HL-60 (cell line): Measurements from ENCODE around the gene IQCE.

Source experiments
- GABPA ChIP-seq: IDR thresholded peaks from 2 replicates; pipeline ENCODE4 v1.6.1; 2012; ENCODE audit warnings: low read depth
- POLR2AphosphoS5 ChIP-seq: IDR thresholded peaks from 2 replicates; pipeline ENCODE4 v1.6.1; 2012; ENCODE audit warnings: low read depth
- SPI1 ChIP-seq: IDR thresholded peaks from 2 replicates; pipeline ENCODE4 v1.6.1; 2012; ENCODE audit warnings: low read depth, mild to moderate bottlenecking, borderline replicate concordance
- TF ChIP-seq, protein P1 (sequence below): IDR thresholded peaks from one replicate; pipeline ENCODE4 v1.5.1; 2011; ENCODE audit warnings: low read length, control low read depth, inconsistent platforms; ENCODE audit not compliant: insufficient read depth
- TF ChIP-seq, protein P2 (sequence below): IDR thresholded peaks from 2 replicates; pipeline ENCODE4 v1.6.1; 2012; ENCODE audit warnings: low read depth; ENCODE audit not compliant: insufficient replicate concordance

DNA sequence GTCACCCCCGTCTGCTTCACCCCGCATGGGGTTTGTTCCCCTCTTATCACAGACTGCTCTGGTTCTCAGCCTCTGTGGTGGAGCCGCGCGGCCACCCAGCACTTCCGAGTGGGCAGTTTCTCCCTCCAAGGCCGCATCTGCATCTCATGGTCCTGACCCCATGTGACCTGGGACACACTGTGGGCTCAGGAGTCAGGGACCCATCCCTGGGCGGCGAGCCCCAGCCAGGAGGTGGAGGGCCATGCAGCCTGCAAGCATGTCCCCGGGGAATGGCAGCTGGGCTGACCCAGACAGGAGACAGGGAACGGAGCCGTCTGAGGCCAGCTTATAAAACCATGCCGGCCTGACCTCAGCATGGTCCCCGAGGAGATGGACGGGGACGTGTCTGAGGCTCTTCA, 47.8 kb downstream of the IQCE start:
- TF ChIP-seq, protein P1, sequence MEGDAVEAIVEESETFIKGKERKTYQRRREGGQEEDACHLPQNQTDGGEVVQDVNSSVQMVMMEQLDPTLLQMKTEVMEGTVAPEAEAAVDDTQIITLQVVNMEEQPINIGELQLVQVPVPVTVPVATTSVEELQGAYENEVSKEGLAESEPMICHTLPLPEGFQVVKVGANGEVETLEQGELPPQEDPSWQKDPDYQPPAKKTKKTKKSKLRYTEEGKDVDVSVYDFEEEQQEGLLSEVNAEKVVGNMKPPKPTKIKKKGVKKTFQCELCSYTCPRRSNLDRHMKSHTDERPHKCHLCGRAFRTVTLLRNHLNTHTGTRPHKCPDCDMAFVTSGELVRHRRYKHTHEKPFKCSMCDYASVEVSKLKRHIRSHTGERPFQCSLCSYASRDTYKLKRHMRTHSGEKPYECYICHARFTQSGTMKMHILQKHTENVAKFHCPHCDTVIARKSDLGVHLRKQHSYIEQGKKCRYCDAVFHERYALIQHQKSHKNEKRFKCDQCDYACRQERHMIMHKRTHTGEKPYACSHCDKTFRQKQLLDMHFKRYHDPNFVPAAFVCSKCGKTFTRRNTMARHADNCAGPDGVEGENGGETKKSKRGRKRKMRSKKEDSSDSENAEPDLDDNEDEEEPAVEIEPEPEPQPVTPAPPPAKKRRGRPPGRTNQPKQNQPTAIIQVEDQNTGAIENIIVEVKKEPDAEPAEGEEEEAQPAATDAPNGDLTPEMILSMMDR = no peak
- no peak for TF ChIP-seq POLR2AphosphoS5
- TF ChIP-seq GABPA = no peak
- TF ChIP-seq, protein P2, sequence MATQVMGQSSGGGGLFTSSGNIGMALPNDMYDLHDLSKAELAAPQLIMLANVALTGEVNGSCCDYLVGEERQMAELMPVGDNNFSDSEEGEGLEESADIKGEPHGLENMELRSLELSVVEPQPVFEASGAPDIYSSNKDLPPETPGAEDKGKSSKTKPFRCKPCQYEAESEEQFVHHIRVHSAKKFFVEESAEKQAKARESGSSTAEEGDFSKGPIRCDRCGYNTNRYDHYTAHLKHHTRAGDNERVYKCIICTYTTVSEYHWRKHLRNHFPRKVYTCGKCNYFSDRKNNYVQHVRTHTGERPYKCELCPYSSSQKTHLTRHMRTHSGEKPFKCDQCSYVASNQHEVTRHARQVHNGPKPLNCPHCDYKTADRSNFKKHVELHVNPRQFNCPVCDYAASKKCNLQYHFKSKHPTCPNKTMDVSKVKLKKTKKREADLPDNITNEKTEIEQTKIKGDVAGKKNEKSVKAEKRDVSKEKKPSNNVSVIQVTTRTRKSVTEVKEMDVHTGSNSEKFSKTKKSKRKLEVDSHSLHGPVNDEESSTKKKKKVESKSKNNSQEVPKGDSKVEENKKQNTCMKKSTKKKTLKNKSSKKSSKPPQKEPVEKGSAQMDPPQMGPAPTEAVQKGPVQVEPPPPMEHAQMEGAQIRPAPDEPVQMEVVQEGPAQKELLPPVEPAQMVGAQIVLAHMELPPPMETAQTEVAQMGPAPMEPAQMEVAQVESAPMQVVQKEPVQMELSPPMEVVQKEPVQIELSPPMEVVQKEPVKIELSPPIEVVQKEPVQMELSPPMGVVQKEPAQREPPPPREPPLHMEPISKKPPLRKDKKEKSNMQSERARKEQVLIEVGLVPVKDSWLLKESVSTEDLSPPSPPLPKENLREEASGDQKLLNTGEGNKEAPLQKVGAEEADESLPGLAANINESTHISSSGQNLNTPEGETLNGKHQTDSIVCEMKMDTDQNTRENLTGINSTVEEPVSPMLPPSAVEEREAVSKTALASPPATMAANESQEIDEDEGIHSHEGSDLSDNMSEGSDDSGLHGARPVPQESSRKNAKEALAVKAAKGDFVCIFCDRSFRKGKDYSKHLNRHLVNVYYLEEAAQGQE = no peak
- TF ChIP-seq SPI1 = no peak
